AG09309 (cell line): Measurements from ENCODE around the gene CABP4.

Source experiments
- DNase-seq: peaks from one replicate; pipeline ENCODE4 v3.0.0-alpha.2; 2010; ENCODE audit warnings: low read depth
- H3K4me3 ChIP-seq: 2 replicates; pipeline ENCODE4 v1.5.1; 2011; ENCODE audit warnings: mild to moderate bottlenecking, low read depth, low read length, moderate library complexity; ENCODE audit not compliant: control insufficient read depth
- CTCF ChIP-seq: IDR thresholded peaks from 2 replicates; pipeline ENCODE4 v1.5.1; 2011; ENCODE audit warnings: mild to moderate bottlenecking, low read depth, low read length, inconsistent platforms; ENCODE audit not compliant: insufficient read depth, control insufficient read depth; ENCODE audit errors: missing control alignments

Gene CABP4

DNA sequence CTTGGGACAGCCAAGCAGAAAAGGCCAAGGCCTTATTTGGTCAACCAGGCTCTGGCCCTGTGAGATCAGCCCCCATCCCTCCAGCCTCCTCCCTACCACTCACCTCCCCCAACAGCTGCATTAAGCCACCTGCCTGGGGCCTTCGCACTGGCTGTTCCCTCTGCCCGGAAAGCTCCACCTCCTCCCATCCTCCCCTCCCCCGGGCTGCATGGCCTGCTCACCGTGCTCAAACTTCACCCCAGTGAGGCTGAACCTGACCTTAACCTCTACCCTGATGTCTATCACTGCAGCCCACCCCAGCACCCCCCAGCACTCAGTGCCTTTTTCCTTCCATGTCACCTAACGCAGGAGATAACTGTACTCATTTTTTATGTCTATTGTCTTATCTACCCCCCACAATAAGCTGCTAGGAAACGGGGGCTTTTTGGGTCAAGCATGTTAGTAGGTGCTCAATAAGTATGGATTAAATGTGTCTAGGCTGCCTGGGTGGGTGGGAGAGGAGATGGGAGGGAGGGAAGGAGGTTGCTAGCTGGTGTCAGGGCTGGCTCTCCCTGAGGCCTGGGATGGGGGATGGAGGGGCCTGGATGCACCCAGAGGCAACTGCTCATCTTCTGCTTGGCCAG, 18.6 kb upstream of the CABP4 start:
- H3K4me3 ChIP-seq: no peak overlapping the region
- DNase-seq: no peak
- TF ChIP-seq CTCF: no peak

DNA sequence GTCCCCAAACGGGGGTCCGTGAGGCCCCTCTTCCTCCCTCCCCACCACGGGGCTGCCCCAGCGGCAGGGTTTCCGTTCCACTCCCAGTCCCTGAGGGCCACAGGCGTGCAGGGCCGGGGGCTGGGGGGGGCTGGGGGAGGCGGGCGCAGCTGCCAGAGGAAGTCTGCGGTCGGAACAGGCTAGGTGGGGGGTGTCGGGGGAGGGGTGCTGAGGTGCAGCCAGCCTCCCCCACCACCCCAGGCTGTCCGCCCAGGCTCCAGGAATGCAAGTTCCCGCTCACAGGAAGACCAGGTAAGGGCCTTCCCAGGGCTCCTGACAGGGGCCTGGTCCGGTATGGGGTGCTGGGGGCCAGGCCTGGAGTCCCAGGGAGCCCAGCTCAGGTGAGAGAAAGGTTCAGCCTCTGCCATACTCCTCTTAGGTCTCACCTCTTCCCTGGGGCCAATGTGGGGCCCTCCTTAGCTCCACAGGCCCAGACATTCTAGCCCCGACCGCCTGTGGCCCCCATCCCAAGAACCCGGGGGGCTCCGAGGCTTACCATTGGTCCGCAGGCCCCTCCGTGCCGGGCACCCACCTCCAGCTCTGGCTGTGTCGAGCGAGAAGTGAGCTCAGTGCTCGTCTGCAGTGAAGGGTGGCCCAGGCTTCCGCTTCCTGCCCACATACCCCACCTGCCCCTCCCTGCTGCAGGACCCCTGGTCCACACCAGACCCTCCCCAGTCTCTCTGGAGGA, 17.9 kb upstream of the CABP4 start, which contains the start of gene PTPRCAP:
Gene PTPRCAP (minus strand): TSS at position 601 of the 727 bp plus-strand sequence. CDS start 63 bp downstream, at position 538.
- H3K4me3 ChIP-seq: no peak within 1 kb of the TSS
- DNase-seq: no peak

DNA sequence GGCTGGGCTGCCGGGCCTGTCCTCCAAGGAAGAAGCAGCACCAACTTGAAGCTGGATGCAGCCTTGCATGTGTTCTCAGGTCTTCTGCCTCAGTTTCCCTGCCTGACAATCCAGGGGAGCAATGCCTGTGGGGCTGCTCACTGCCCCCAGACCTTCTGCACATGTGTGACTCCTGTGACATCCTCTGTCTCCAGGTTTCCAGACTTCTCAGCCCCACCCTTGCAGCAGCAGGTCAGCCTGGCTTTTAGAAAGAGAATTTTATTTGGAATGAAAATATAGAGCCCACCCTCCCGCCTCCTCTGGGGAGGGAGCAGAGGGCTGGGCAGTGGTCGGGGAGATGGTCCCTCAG, 17.4 kb upstream of the CABP4 start:
- no peak for DNase-seq
- TF ChIP-seq CTCF: no peak
- no peak overlapping the region for H3K4me3 ChIP-seq

More for the DNA sequence above, 17.9 kb upstream of the CABP4 start, which contains the start of gene PTPRCAP:
- no peak for TF ChIP-seq CTCF

GRCh38 chr11:67438158-67438902, 16.8 kb upstream of the CABP4 start:
- no peak for DNase-seq
- no peak overlapping the region for H3K4me3 ChIP-seq

GRCh38 chr11:67439321-67440228, 15.6 kb upstream of the CABP4 start:
- TF ChIP-seq CTCF: peak; percentile 33
- DNase-seq: no peak
- no peak overlapping the region for H3K4me3 ChIP-seq

More at GRCh38 chr11:67438158-67438902, 16.8 kb upstream of the CABP4 start:
- TF ChIP-seq CTCF: no peak
